ENCODE measurements around the gene NDC80. TPM values are rescaled to one million over a fixed set of nuclear protein-coding genes. Genes with fewer than 3 reads are reported as not detected.

The NDC80 gene
- total RNA-seq, 1 donor from 2014 or later = 8.6 TPM

- no peaks in the 10 kb centered on the region for H3K9me3 Mint-ChIP-seq (ENCODE audit: unreplicated experiment)
- no peak for DNase-seq (ENCODE audit: low spot score)
- H3K36me3 Mint-ChIP-seq (ENCODE audit: low read depth, unreplicated experiment) = no peaks in the 10 kb centered on the region
- no peaks in the 10 kb centered on the region for H3K4me1 Mint-ChIP-seq (ENCODE audit: unreplicated experiment)
- TF ChIP-seq, protein P1, sequence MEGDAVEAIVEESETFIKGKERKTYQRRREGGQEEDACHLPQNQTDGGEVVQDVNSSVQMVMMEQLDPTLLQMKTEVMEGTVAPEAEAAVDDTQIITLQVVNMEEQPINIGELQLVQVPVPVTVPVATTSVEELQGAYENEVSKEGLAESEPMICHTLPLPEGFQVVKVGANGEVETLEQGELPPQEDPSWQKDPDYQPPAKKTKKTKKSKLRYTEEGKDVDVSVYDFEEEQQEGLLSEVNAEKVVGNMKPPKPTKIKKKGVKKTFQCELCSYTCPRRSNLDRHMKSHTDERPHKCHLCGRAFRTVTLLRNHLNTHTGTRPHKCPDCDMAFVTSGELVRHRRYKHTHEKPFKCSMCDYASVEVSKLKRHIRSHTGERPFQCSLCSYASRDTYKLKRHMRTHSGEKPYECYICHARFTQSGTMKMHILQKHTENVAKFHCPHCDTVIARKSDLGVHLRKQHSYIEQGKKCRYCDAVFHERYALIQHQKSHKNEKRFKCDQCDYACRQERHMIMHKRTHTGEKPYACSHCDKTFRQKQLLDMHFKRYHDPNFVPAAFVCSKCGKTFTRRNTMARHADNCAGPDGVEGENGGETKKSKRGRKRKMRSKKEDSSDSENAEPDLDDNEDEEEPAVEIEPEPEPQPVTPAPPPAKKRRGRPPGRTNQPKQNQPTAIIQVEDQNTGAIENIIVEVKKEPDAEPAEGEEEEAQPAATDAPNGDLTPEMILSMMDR (IDR thresholded peaks at IDR 0.05; ENCODE audit: unreplicated experiment) = no peak
- no peak overlapping the region for H3K4me3 Mint-ChIP-seq (ENCODE audit: unreplicated experiment)
- H3K27ac Mint-ChIP-seq (ENCODE audit: unreplicated experiment) = no peak overlapping the region
- no peaks in the 10 kb centered on the region for H3K27me3 Mint-ChIP-seq (ENCODE audit: unreplicated experiment)
Measured at GRCh38 chr18:2642771-2643170, 71.4 kb downstream of the NDC80 start.

GRCh38 chr18:2644535-2644934 lies 73.2 kb downstream of the NDC80 start:
- no peaks in the 10 kb centered on the region for H3K36me3 Mint-ChIP-seq (ENCODE audit: low read depth, unreplicated experiment)
- no peak overlapping the region for H3K4me3 Mint-ChIP-seq (ENCODE audit: unreplicated experiment)
- H3K27me3 Mint-ChIP-seq (ENCODE audit: unreplicated experiment) = no peaks in the 10 kb centered on the region
- TF ChIP-seq, protein P1 (IDR thresholded peaks at IDR 0.05; ENCODE audit: unreplicated experiment) = no peak
- no peaks in the 10 kb centered on the region for H3K9me3 Mint-ChIP-seq (ENCODE audit: unreplicated experiment)
- H3K4me1 Mint-ChIP-seq (ENCODE audit: unreplicated experiment) = no peaks in the 10 kb centered on the region
- no peak overlapping the region for H3K27ac Mint-ChIP-seq (ENCODE audit: unreplicated experiment)
- DNase-seq (ENCODE audit: low spot score) = no peak

DNA sequence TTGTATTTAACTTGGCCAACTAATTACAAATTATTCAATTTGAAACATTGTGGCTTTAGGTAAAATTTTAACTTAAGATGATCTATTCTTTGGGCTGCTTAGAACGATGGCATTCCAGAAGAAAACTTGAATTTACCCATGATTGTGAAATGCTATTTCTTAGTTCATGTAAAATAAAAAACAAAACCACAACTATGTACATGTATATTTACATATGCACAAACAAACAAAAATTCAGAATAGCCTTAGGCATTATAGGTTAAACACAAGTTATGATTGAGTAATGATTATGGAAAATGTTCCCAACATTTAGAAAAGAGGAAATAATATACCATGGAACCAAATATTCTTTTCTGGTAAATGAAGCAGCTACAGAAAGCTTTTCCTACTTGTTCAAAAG lies 80.6 kb downstream of the NDC80 start:
- Mint-ChIP-seq H3K4me3 (ENCODE audit: unreplicated experiment) (no peak overlapping the region), H3K4me1 (ENCODE audit: unreplicated experiment) (peaks cover 9% of the 10 kb centered on the region), H3K9me3 (ENCODE audit: unreplicated experiment) (no peaks in the 10 kb centered on the region), H3K27me3 (ENCODE audit: unreplicated experiment) (peaks cover 6% of the 10 kb centered on the region), H3K36me3 (ENCODE audit: low read depth, unreplicated experiment) (peaks cover 3% of the 10 kb centered on the region), H3K27ac (ENCODE audit: unreplicated experiment) (no peak overlapping the region)
- DNase-seq (ENCODE audit: low spot score) = no peak
- TF ChIP-seq, protein P1 (IDR thresholded peaks at IDR 0.05; ENCODE audit: unreplicated experiment) = no peak

DNA sequence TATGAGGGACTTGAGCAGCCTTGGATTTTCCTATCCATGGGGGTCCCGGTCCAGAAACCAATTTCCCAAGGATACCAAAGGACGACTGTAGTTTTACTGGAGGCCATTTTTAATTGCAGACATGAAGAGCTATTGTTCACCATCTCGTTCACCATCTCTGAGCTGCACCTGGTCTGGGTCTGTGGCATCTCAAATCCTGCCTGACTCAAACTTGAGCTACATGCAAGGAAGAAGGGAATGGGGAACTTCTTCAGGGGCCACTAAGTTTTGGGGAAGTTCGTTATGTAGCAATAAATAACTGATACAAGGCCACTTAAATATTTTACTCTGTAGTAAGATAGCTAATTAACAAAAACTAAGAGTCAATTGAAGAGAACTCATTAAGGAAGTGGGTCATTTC lies 82.1 kb downstream of the NDC80 start:
- TF ChIP-seq, protein P1 (IDR thresholded peaks at IDR 0.05; ENCODE audit: unreplicated experiment) = no peak
- Mint-ChIP-seq H3K27ac (ENCODE audit: unreplicated experiment) (no peak overlapping the region), H3K36me3 (ENCODE audit: low read depth, unreplicated experiment) (peaks cover 7% of the 10 kb centered on the region), H3K4me3 (ENCODE audit: unreplicated experiment) (no peak overlapping the region), H3K27me3 (ENCODE audit: unreplicated experiment) (peaks cover 9% of the 10 kb centered on the region), H3K4me1 (ENCODE audit: unreplicated experiment) (peaks cover 20% of the 10 kb centered on the region), H3K9me3 (ENCODE audit: unreplicated experiment) (no peaks in the 10 kb centered on the region)
- DNase-seq (ENCODE audit: low spot score) = no peak

GRCh38 chr18:2654169-2654927 lies 83.0 kb downstream of the NDC80 start:
- Mint-ChIP-seq H3K36me3 (ENCODE audit: low read depth, unreplicated experiment) (peaks cover 7% of the 10 kb centered on the region), H3K4me3 (ENCODE audit: unreplicated experiment) (peak overlapping the region; percentile 70), H3K9me3 (ENCODE audit: unreplicated experiment) (no peaks in the 10 kb centered on the region), H3K27ac (ENCODE audit: unreplicated experiment) (no peak overlapping the region), H3K4me1 (ENCODE audit: unreplicated experiment) (peaks cover 20% of the 10 kb centered on the region), H3K27me3 (ENCODE audit: unreplicated experiment) (peaks cover 9% of the 10 kb centered on the region)
- TF ChIP-seq, protein P1 (IDR thresholded peaks at IDR 0.05; ENCODE audit: unreplicated experiment) = no peak
- no peak for DNase-seq (ENCODE audit: low spot score)

Measured in endothelial cell (in vitro differentiated cells).